ENCODE results near the gene PLIN4. TPM values are rescaled to one million over a fixed set of nuclear protein-coding genes. Genes with fewer than 3 reads are reported as not detected.

PLIN4 gene
- total and polyA plus RNA-seq, 9 of the 15 experiments (the other 6 are each of a cell fraction or from before 2014, with no cell fraction given) = 0.04 to 0.16 (median 0.07) TPM; not detected in 3

- POLR2A ChIA-PET = no interaction called here
- H3K4me1 ChIP-seq (replicated peaks in 1 of 2; ENCODE audit: control insufficient read depth in 2 of 2, insufficient read depth in 2 of 2, low read length in 2 of 2) = peaks cover 0 to 73% of the 10 kb centered on the region in 2 experiments; a peak in 2 of 5 replicates
- 64% methylated on average over 17 of the region's 17 CpGs for WGBS (ENCODE audit: insufficient coverage, low coverage, missing lambda C conversion rate)
- peaks cover 13% of the 10 kb centered on the region; the same call in 1 of the 3 replicates for H3K36me3 ChIP-seq (ENCODE audit: control insufficient read depth, insufficient read depth, low read length)
- no peak overlapping the region for H3K4me3 ChIP-seq
- no TSS peak for BruUV-seq (replicated peaks)
- no peaks in the 10 kb centered on the region for H3K79me2 ChIP-seq (ENCODE audit: control insufficient read depth, insufficient read depth, low read length)
- H2AFZ ChIP-seq (ENCODE audit: low read depth, low read length) = no peak overlapping the region
- peaks cover 7 to 12% of the 10 kb centered on the region in 2 experiments; a peak in 4 of 5 replicates for H3K27me3 ChIP-seq (ENCODE audit: control insufficient read depth in 2 of 2, insufficient read depth in 2 of 2, low read length in 2 of 2)
- peak; percentile 72 for ATAC-seq
- H3K4me2 ChIP-seq (ENCODE audit: insufficient read depth, low read length) = no peak overlapping the region
- H3K9me1 ChIP-seq (ENCODE audit: control insufficient read depth, insufficient read depth, low read length) = peaks cover 3% of the 10 kb centered on the region
- CTCF ChIA-PET (ENCODE audit: low intra/inter-chr PET ratio) = no interaction called here
- peaks cover 5% of the 10 kb centered on the region; the same call in 1 of the 2 replicates for H4K20me1 ChIP-seq (replicated peaks; ENCODE audit: control insufficient read depth, insufficient read depth, low read length)
- no peak for FAIRE-seq
- TF ChIP-seq FOSL1 (tag; conservative IDR thresholded peaks at IDR 0.05) = peak; percentile 58
- TF ChIP-seq EGR1 (conservative IDR thresholded peaks at IDR 0.05) = no peak
- TF ChIP-seq, protein P1, sequence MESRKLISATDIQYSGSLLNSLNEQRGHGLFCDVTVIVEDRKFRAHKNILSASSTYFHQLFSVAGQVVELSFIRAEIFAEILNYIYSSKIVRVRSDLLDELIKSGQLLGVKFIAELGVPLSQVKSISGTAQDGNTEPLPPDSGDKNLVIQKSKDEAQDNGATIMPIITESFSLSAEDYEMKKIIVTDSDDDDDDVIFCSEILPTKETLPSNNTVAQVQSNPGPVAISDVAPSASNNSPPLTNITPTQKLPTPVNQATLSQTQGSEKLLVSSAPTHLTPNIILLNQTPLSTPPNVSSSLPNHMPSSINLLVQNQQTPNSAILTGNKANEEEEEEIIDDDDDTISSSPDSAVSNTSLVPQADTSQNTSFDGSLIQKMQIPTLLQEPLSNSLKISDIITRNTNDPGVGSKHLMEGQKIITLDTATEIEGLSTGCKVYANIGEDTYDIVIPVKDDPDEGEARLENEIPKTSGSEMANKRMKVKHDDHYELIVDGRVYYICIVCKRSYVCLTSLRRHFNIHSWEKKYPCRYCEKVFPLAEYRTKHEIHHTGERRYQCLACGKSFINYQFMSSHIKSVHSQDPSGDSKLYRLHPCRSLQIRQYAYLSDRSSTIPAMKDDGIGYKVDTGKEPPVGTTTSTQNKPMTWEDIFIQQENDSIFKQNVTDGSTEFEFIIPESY (CRISPR knock-in tag; IDR thresholded peaks at IDR 0.05) = peak; percentile 85
- peak; percentile 34; the same call in 1 of the 2 replicates for TF ChIP-seq JUND (IDR thresholded peaks at IDR 0.05; ENCODE audit: borderline replicate concordance, low read depth, low read length)
- no peak for TF ChIP-seq JUND (tag; IDR thresholded peaks at IDR 0.05; ENCODE audit: borderline replicate concordance, low read depth, low read length)
- peak; percentile 23; the same call in 1 of the 2 replicates for TF ChIP-seq ZBTB7A (IDR thresholded peaks at IDR 0.05; ENCODE audit: borderline replicate concordance, control insufficient read depth, low read depth, low read length)
- TF ChIP-seq ATF3 (IDR thresholded peaks at IDR 0.05) = peak; percentile 47; the same call in 1 of the 2 replicates
- no peak for TF ChIP-seq ATF3 (CRISPR knock-in tag; conservative IDR thresholded peaks at IDR 0.05)
- TF ChIP-seq, protein P2, sequence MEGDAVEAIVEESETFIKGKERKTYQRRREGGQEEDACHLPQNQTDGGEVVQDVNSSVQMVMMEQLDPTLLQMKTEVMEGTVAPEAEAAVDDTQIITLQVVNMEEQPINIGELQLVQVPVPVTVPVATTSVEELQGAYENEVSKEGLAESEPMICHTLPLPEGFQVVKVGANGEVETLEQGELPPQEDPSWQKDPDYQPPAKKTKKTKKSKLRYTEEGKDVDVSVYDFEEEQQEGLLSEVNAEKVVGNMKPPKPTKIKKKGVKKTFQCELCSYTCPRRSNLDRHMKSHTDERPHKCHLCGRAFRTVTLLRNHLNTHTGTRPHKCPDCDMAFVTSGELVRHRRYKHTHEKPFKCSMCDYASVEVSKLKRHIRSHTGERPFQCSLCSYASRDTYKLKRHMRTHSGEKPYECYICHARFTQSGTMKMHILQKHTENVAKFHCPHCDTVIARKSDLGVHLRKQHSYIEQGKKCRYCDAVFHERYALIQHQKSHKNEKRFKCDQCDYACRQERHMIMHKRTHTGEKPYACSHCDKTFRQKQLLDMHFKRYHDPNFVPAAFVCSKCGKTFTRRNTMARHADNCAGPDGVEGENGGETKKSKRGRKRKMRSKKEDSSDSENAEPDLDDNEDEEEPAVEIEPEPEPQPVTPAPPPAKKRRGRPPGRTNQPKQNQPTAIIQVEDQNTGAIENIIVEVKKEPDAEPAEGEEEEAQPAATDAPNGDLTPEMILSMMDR (IDR thresholded peaks at IDR 0.05 in 2 of 3, conservative IDR thresholded peaks at IDR 0.05 in 1 of 3; ENCODE audit: insufficient read depth in 2 of 3, low read depth in 1 of 3, low read length in 3 of 3) = peak; percentile 41 to 94 (median 43); a peak in 4 of 6 replicates
- TF ChIP-seq POLR2G (IDR thresholded peaks at IDR 0.05; ENCODE audit: low read depth, low read length) = peak; percentile 45; the same call in 1 of the 2 replicates
- no peak for TF ChIP-seq FOS (IDR thresholded peaks at IDR 0.05; ENCODE audit: extremely low read depth, insufficient read length)
- peak; percentile 7 for TF ChIP-seq CTCFL (IDR thresholded peaks at IDR 0.05; ENCODE audit: borderline replicate concordance, insufficient read depth, low read depth, low read length, poor library complexity, severe bottlenecking)
- DNase-seq (ENCODE audit: extremely low read depth in 1 of 4, low spot score in 3 of 4) = peak in 1 of 4 experiments; percentile 27
- no peaks in the 10 kb centered on the region for H3K9me3 ChIP-seq (replicated peaks; ENCODE audit: control insufficient read depth, insufficient read depth, low read depth, low read length)
- no peak overlapping the region; a peak in 1 of 4 replicates for H3K9ac ChIP-seq (ENCODE audit: insufficient read depth in 1 of 2, low read depth in 2 of 2, low read length in 2 of 2)
- intact Hi-C loops (cut with micrococcal nuclease) (no loop called here), in situ Hi-C loops (cut with MboI) (no loop called here)
- H3K27ac ChIP-seq (ENCODE audit: extremely low read depth, low read depth, low read length) = no peak overlapping the region
Measured at GRCh38 chr19:4506449-4507149, 11.7 kb downstream of the PLIN4 start.

Data from K562 (cell line).